HG02588 (cell line): ENCODE data around the gene APC2.
A peak's percentile ranks its signal among the peaks of the same experiment; 100 is the strongest.
"Not testable (repeated sequence)": the region's sequence is repeated elsewhere in the genome, so short reads cannot be mapped to it uniquely, and the experiment has no call there.

ENCODE experiments used
- ATAC-seq: cut with Tn5 transposase; IDR thresholded peaks from one replicate; pipeline ENCODE4 v1.9.1; 2021; ENCODE audit warnings: mild to moderate bottlenecking, moderate library complexity; ENCODE audit not compliant: unreplicated experiment

Gene APC2

GRCh38 chr19:1427221-1427920, 22.6 kb upstream of the APC2 start:
- no peak for ATAC-seq

- ATAC-seq = no peak
Observed at GRCh38 chr19:1428738-1429391, 21.1 kb upstream of the APC2 start.

- no peak for ATAC-seq
Observed at GRCh38 chr19:1429750-1430149, 20.2 kb upstream of the APC2 start.

- ATAC-seq = no peak
Observed at GRCh38 chr19:1430246-1430645, 19.7 kb upstream of the APC2 start.

- no peak for ATAC-seq
Observed at GRCh38 chr19:1431759-1432506, 18.0 kb upstream of the APC2 start.

GRCh38 chr19:1432507-1432887, 17.4 kb upstream of the APC2 start:
- no peak for ATAC-seq

- no peak for ATAC-seq
Observed at GRCh38 chr19:1433119-1434039, 16.5 kb upstream of the APC2 start.

GRCh38 chr19:1434040-1434366, 15.9 kb upstream of the APC2 start:
- ATAC-seq = no peak

- ATAC-seq = no peak
Observed at GRCh38 chr19:1434577-1435060, 15.3 kb upstream of the APC2 start.

GRCh38 chr19:1435378-1435989, 14.4 kb upstream of the APC2 start:
- no peak for ATAC-seq

- no peak for ATAC-seq
Observed at GRCh38 chr19:1437609-1438008, 12.3 kb upstream of the APC2 start.

- ATAC-seq = peak; percentile 82
Observed at GRCh38 chr19:1438035-1438932, 11.6 kb upstream of the APC2 start, which contains the start of gene RPS15. Gene RPS15, plus strand, starts transcription at chr19:1438396. Its CDS starts 30 bp downstream, at chr19:1438426.

- no peak for ATAC-seq
Observed at GRCh38 chr19:1438933-1439354, 11.0 kb upstream of the APC2 start.

GRCh38 chr19:1439525-1440417, 10.2 kb upstream of the APC2 start:
- not testable (repeated sequence) for ATAC-seq

GRCh38 chr19:1440418-1440801, 9.5 kb upstream of the APC2 start:
- ATAC-seq = no peak

- ATAC-seq = no peak
Observed at GRCh38 chr19:1441022-1441426, 8.9 kb upstream of the APC2 start.

GRCh38 chr19:1441677-1442438, 8.1 kb upstream of the APC2 start:
- ATAC-seq = no peak
